HepG2 (cell line): Measurements from ENCODE around the gene PRUNE1. TPM values are rescaled to one million over a fixed set of nuclear protein-coding genes. Genes with fewer than 3 reads are reported as not detected.

Experiments
- BHLHE40 ChIP-seq: IDR thresholded peaks from 2 replicates; pipeline ENCODE4 v1.6.1; 2011; ENCODE audit warnings: low read length, improper control_type of control experiment
- CAMTA2 ChIP-seq: sonication (generic); formaldehyde crosslinking; IDR thresholded peaks from 2 replicates; pipeline ENCODE4 v1.4.0; 2020; ENCODE audit warnings: mild to moderate bottlenecking, missing genetic modification reagents, borderline replicate concordance
- CCDC6 ChIP-seq: sonication (generic); formaldehyde crosslinking; IDR thresholded peaks from 2 replicates; pipeline ENCODE4 v1.8.1; 2022; ENCODE audit warnings: mild to moderate bottlenecking, missing genetic modification reagents, moderate library complexity
- ELF1 ChIP-seq: sonication (generic); formaldehyde crosslinking; IDR thresholded peaks from 2 replicates; pipeline ENCODE4 v1.4.0; 2020; ENCODE audit warnings: missing genetic modification reagents
- ELK4 ChIP-seq: sonication (generic); formaldehyde crosslinking; IDR thresholded peaks from 2 replicates; pipeline ENCODE4 v1.9.0; 2021; ENCODE audit warnings: missing genetic modification reagents, borderline replicate concordance
- GFI1 ChIP-seq: sonication (generic); formaldehyde crosslinking; IDR thresholded peaks from 2 replicates; pipeline ENCODE4 v1.5.0; 2020; ENCODE audit warnings: missing genetic modification reagents, mild to moderate bottlenecking, borderline replicate concordance
- HDAC2 ChIP-seq: sonication (generic); formaldehyde crosslinking; IDR thresholded peaks from 2 replicates; pipeline ENCODE4 v1.4.0; 2020; ENCODE audit warnings: missing genetic modification reagents
- ISX ChIP-seq: sonication (generic); formaldehyde crosslinking; conservative IDR thresholded peaks from 2 replicates; pipeline ENCODE4 v1.5.0; 2020; ENCODE audit warnings: missing genetic modification reagents
- KAT7 ChIP-seq: IDR thresholded peaks from 2 replicates; pipeline ENCODE4 v1.6.1; 2018; ENCODE audit warnings: borderline replicate concordance, missing compliant biosample characterization
- KDM5B ChIP-seq: sonication (generic); formaldehyde crosslinking; IDR thresholded peaks from 2 replicates; pipeline ENCODE4 v1.4.0; 2020; ENCODE audit warnings: missing genetic modification reagents, mild to moderate bottlenecking, borderline replicate concordance
- KLF12 ChIP-seq: sonication (generic); formaldehyde crosslinking; IDR thresholded peaks from 2 replicates; pipeline ENCODE4 v1.4.0; 2020; ENCODE audit warnings: missing genetic modification reagents, borderline replicate concordance
- MIXL1 ChIP-seq: IDR thresholded peaks from 2 replicates; pipeline ENCODE4 v1.6.1; 2016
- NCOR1 ChIP-seq: fragments of 200-600 bp; sonication (generic); IDR thresholded peaks from 2 replicates; pipeline ENCODE4 v1.7.0; 2017; ENCODE audit warnings: antibody characterized with exemption, low read length, borderline replicate concordance
- NFATC3 ChIP-seq: sonication (generic); formaldehyde crosslinking; IDR thresholded peaks from 2 replicates; pipeline ENCODE4 v1.5.1; 2020; ENCODE audit warnings: mild to moderate bottlenecking, missing genetic modification reagents
- NFYB ChIP-seq: sonication (generic); formaldehyde crosslinking; IDR thresholded peaks from 2 replicates; pipeline ENCODE4 v1.4.0; 2020; ENCODE audit warnings: missing genetic modification reagents
- NKX3-1 ChIP-seq: sonication (generic); formaldehyde crosslinking; IDR thresholded peaks from 2 replicates; pipeline ENCODE4 v1.5.0; 2020; ENCODE audit warnings: missing genetic modification reagents
- NR1H2 ChIP-seq: sonication (generic); formaldehyde crosslinking; IDR thresholded peaks from 2 replicates; pipeline ENCODE4 v1.8.1; 2022; ENCODE audit warnings: low read depth, missing genetic modification reagents, borderline replicate concordance
- PRDM15 ChIP-seq: sonication (generic); formaldehyde crosslinking; IDR thresholded peaks from 2 replicates; pipeline ENCODE4 v1.4.0; 2020; ENCODE audit warnings: missing genetic modification reagents
- RFX3 ChIP-seq: IDR thresholded peaks from 2 replicates; pipeline ENCODE4 v1.6.1; 2016; ENCODE audit warnings: missing biosample characterization, missing genetic modification reagents
- RFX5 ChIP-seq: IDR thresholded peaks from 2 replicates; pipeline ENCODE4 v1.6.1; 2011; ENCODE audit warnings: low read depth, low read length, improper control_type of control experiment
- SP4 ChIP-seq: sonication (generic); formaldehyde crosslinking; IDR thresholded peaks from 2 replicates; pipeline ENCODE4 v1.8.1; 2023; ENCODE audit warnings: mild to moderate bottlenecking, missing genetic modification reagents
- ZBTB21 ChIP-seq: sonication (generic); formaldehyde crosslinking; IDR thresholded peaks from 2 replicates; pipeline ENCODE4 v1.4.0; 2020; ENCODE audit warnings: missing genetic modification reagents
- ZNF121 ChIP-seq: sonication (generic); formaldehyde crosslinking; IDR thresholded peaks from 2 replicates; pipeline ENCODE4 v1.5.0; 2020; ENCODE audit warnings: mild to moderate bottlenecking, missing genetic modification reagents
- ZNF160 ChIP-seq: sonication (generic); formaldehyde crosslinking; IDR thresholded peaks from 2 replicates; pipeline ENCODE4 v1.8.0; 2022; ENCODE audit warnings: mild to moderate bottlenecking, inconsistent platforms, missing genetic modification reagents
- ZNF180 ChIP-seq: sonication (generic); formaldehyde crosslinking; IDR thresholded peaks from 2 replicates; pipeline ENCODE4 v1.4.0; 2020; ENCODE audit warnings: low read depth, missing genetic modification reagents, borderline replicate concordance
- ZNF260 ChIP-seq: sonication (generic); formaldehyde crosslinking; IDR thresholded peaks from 2 replicates; pipeline ENCODE4 v1.4.0; 2020; ENCODE audit warnings: missing genetic modification reagents, low read depth, mild to moderate bottlenecking, borderline replicate concordance
- ZNF510 ChIP-seq: sonication (generic); formaldehyde crosslinking; IDR thresholded peaks from 2 replicates; pipeline ENCODE4 v1.4.0; 2020; ENCODE audit warnings: low read depth, mild to moderate bottlenecking, missing genetic modification reagents
- polyA plus RNA-seq, 8 experiments: library from polyadenylated mRNA; depleted of rRNA in 3 of 8; stranded (reverse) in 7 of 8; unstranded in 1 of 8; fragments of >200 nt; fragmentation: Illumina TruSeq in 4 of 8; extraction: Trizol in 4 of 8; gene quantifications; 2 replicates each; pipeline versions ENCODE4 v1.2.1 to v1.2.3, GENCODE V29; 2011 to 2016; ENCODE audit warnings: low read depth in 4 of 8, missing spikeins in 1 of 8, mixed read lengths in 1 of 8; ENCODE audit not compliant: insufficient read depth in 1 of 8
- total RNA-seq, 5 experiments: library from RNA; depleted of rRNA; stranded (reverse); fragments of >200 nt; fragmentation: Illumina TruSeq; extraction: Trizol; gene quantifications; 2 replicates each; pipeline ENCODE4 v1.2.3, GENCODE V29; 2016; ENCODE audit warnings: low read depth in 1 of 5

Gene PRUNE1
- total and polyA plus RNA-seq, 2 of the 13 experiments (the other 11 are each of a cell fraction or from before 2014, with no cell fraction given), result 19.0 to 31.9 TPM

- no peak for TF ChIP-seq PRDM15 (CRISPR knock-in tag)
- no peak for TF ChIP-seq SP4 (CRISPR knock-in tag)
- TF ChIP-seq NFYB (CRISPR knock-in tag), result no peak
- no peak for TF ChIP-seq BHLHE40
- TF ChIP-seq ELK4 (CRISPR knock-in tag), result no peak
- TF ChIP-seq ZNF121 (CRISPR knock-in tag), result no peak
- TF ChIP-seq NKX3-1 (CRISPR knock-in tag), result no peak
- no peak for TF ChIP-seq RFX3
- TF ChIP-seq CCDC6 (CRISPR knock-in tag), result no peak
- TF ChIP-seq CAMTA2 (CRISPR knock-in tag), result no peak
- no peak for TF ChIP-seq NR1H2 (CRISPR knock-in tag)
- TF ChIP-seq ELF1 (CRISPR knock-in tag), result peak; percentile 81
- TF ChIP-seq GFI1 (CRISPR knock-in tag), result no peak
- TF ChIP-seq HDAC2, result no peak
- TF ChIP-seq ISX (CRISPR knock-in tag), result no peak
- no peak for TF ChIP-seq ZNF510 (CRISPR knock-in tag)
- no peak for TF ChIP-seq NFATC3 (CRISPR knock-in tag)
- no peak for TF ChIP-seq ZNF260 (CRISPR knock-in tag)
- TF ChIP-seq ZBTB21 (CRISPR knock-in tag), result no peak
- no peak; the same call in 1 of the 2 replicates for TF ChIP-seq KAT7 (CRISPR knock-in tag)
- no peak for TF ChIP-seq ZNF180 (CRISPR knock-in tag)
- TF ChIP-seq RFX5, result no peak
- no peak for TF ChIP-seq KLF12
- no peak for TF ChIP-seq ZNF160 (CRISPR knock-in tag)
- peak; percentile 43; the same call in 1 of the 2 replicates for TF ChIP-seq MIXL1
- 0 out of 2 replicates have a peak, but pooled peaks have one; percentile 26 for TF ChIP-seq NCOR1
- TF ChIP-seq KDM5B (CRISPR knock-in tag), result no peak
Observed at GRCh38 chr1:151006327-151007052, 1.8 kb upstream of the PRUNE1 start, which contains the start of gene MINDY1 (continued).
